ENCODE results near the gene PHF14.

The PHF14 gene

DNA sequence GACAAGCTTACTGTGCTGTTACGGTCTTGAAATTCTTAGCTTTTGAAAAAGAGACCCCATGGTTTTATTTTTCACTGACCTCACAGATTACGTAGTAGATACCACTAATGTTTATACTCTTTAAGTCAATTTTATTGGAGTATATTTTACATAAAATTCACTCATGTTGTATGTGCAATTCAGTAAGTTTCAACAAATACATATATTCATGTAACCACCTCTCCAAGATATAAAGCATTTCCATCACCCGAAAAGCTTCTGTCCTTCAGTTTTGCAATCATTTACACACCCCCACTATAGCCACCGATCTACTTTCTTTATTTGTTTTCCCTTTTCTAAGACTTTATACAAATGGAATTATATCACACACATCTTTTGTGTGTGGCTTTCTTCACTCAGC, 199.2 kb downstream of the PHF14 start:
- no peak for DNase-seq

DNA sequence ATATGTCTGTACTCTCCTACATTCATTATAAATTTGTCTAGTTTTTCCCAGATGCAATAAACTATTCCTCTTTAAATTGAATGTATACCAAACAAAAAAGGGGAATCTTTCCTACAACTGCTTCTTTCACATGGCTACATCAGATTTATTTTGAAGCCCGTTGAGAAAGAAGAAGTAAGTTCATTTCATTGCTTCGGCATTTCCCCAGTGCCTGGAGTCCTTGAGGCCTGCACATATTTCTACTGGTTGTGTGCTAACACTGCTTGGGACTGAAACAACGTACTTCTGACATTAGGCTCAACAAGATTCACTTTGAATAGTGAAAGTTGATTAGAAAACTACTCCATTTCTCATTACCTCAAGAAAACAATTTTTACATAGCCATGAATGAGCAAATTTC, 201.7 kb downstream of the PHF14 start:
- no peak for DNase-seq

DNA sequence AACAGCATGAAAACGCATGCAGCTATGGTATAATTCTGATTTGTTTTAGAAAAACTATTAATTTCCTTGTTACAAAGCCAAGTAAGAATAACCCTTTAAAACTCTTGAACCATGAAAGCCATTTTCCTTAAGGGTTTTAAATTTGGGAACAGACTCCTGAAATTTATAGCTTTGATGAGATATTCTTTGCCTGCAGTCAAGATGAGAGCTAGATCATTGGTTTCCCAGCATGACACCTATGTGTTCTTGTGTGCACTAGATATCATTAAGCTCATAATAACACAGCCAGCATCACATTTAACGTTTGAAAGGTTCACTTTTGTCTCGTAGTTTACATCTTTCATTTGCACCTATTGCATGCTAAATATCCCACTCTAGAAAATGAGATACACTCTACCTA, 202.2 kb downstream of the PHF14 start:
- no peak for DNase-seq

- no peak for DNase-seq
Observed at GRCh38 chr7:11176985-11177555, 203.4 kb downstream of the PHF14 start.

- no peak for DNase-seq
Observed at GRCh38 chr7:11177793-11178192, 204.1 kb downstream of the PHF14 start.

- no peak for DNase-seq
Observed at GRCh38 chr7:11181590-11181989, 207.9 kb downstream of the PHF14 start.

DNA sequence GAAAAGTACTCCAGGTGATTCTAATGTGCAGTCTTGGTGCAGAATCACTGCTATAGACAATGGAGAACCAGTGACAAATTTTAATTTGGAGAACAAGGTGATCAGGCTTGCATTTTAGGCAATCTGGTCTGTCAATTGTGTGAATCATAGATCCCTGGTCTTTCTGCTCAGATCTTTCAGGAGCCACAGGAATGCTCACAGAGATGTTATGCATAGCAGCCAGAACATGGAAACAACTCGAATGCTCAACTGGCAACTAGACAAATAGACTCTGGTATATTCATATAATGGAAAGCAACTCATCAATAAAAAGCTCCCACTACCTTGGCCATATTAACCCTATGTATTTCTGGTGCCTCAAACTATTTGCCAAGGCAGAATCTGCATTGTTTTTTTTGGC, 209.1 kb downstream of the PHF14 start:
- no peak for DNase-seq

DNA sequence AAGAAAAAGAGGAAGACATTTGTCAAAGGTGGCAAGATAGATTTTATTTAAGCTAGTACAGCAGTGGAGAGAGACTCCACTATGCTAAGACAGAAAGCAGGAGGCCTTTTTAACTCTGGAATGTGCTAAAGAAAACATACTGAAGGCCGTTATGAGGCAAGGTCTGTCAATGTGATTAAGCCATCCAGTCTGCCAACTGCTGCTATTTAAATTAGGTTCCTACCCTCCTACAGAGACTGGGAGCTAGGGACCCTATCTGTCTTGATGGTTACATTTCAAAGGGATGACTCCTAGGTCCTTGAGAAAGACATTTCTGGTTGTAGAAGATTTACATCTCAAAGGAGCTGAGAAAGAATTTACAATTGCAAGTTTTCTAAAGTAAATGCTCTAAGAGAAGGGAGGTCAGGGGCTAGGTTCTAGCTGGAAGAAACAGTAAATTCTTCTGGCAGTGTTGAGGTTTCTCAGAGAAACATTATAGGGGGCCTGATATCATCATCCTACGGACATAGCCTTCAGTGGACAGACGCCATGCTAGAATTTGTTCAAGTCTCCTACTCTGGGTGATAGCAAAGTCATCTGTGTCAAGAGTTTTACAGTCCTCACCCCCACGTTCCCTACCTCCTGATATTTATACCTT, 211.6 kb downstream of the PHF14 start:
- DNase-seq = no peak

- DNase-seq = no peak
Observed at GRCh38 chr7:11188529-11189310, 215.0 kb downstream of the PHF14 start.

DNA sequence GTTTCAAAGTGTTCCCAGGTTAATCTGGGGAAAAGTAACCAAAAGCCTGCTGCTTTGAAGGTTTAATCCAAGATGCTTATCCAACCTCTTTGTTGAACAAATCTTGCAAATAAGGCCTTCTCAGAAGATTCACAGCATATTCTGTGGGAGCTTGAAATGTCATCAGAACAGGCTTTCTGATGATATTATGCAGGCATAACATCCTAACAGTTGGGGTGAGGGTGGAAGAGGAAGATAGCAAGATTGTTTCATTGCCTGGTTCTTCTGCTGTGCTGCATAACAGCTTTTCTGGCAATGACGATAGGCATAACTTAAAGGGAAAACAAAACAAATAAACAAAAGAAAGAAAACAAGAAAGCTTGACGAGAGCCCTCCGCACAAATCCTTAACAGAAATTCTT, 217.4 kb downstream of the PHF14 start:
- no peak for DNase-seq

DNA sequence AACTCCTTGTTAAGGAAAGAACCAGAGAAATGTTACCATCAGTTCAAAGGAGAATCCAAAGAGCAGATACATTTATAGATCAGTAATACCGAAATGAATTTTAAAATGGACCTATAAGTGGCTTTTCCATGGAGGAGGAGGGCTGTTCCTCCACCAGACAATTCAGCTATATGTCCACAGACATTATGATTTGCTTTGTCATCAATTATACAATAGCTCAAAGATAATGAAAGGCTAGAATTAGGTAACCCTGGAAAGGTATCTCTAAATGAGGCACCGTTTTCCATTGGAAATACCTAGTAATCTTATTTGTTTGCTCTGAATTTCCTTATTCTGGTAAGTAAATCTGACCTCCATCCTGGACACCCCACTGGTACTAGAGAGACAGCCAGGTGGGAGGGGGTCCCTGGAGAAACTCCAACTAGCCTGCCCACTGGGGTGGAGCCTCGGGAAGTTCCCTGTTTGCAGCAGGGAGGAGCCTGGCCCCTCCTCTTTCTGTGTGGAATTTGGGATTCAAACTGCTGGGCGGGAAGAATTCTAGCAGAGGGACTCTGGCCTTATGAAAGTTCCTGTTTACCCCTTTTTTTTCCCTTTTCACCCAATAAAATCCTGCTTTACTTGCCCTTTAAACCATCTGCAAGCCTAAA, 218.0 kb downstream of the PHF14 start:
- DNase-seq = no peak

GRCh38 chr7:11192506-11192905, 218.8 kb downstream of the PHF14 start:
- DNase-seq = no peak

DNA sequence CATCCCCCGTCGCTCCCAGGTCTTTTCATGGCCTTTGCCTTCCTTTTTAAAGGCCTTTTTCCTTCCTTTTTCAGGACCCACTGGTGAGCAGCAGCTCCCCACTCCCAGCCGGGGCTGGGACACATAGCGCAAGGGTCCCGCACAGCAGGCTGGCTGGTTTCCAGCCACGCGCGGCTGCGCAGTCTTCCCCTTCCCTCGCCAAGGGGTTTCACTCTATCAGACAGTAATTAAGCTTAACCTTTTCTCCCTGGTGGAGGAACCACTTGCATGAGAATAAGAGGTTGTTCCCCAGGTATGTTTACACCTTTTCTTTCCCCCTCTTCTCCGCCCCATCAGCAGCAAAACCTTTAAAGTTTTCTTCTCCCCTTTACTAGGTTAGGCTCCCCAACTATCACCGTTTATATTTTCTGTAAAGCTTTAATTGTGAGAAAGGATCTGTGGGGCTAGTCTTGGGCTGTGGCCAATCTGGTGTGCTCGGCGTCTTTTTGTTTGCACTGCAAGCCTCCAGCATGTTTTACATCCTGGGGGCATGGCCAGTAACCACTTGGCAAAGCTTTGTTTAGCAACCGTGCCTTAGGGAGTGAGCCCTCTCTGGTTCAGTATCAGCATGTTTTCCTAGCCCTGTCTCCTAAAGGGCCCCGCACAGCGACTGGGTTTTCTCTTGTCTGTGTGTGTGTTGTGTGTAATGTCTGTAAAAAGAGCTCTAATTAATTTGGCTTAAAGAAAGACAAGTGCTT, 219.6 kb downstream of the PHF14 start:
- no peak for DNase-seq

DNA sequence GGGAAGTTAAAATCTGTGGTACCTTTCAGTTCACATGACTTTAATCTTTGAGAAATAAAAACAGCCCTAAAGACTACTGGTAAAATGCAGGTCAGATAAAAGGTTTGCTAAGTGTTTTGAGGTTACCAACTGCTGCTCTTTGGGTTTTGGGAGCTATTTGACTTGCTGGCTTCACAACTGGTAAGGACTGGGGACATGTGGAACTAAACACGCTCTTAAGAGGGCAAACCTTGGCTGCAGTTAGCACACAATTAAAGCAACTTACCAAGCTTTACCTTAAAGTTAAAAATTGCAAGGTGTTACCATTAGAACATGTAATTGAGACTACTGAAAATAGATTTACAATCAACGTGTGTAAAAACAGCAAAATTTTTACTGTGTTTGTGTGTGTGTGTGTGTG, 220.2 kb downstream of the PHF14 start:
- no peak for DNase-seq

GRCh38 chr7:11194492-11194891, 220.8 kb downstream of the PHF14 start:
- no peak for DNase-seq

GRCh38 chr7:11195502-11195901, 221.8 kb downstream of the PHF14 start:
- DNase-seq = no peak

GRCh38 chr7:11196143-11196542, 222.5 kb downstream of the PHF14 start:
- DNase-seq = no peak

DNA sequence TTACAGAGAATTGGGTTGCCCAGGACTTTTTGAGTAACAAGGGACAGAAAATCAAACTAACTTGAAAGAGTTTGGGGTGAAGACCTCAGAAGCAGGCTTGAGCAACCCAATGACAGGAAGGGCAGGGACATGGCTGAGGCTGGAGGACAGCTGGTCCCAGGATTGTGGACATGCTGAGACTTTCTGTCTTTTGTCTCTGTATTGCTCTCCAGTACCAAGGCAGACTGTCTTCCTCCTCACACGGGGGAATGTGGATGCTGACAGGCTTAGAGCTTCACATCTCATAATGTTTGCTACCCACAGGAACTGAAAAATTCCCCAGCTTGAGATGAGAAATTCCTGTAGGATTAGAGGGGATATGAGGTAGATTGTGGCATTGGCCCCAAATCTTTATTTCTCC, 229.6 kb downstream of the PHF14 start:
- no peak for DNase-seq

DNA sequence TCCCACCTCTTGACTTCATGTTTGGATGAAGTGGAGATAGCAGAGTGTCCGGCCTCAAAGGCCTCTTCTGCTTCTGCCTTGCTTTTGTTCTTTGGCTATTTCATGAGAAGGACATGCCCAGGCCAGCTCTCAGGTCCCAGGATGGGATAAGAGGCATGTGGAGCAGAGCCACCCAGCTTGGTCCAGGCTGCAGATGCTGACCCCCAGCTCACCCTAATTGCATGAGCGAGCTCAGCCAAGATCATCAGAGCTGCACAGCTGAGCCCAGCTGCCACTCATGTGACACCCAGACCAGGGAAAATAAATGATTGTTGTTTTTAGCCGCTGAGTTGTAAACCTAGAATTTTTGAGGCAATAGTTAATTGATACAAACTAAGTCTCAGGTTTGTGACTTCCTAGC, 230.0 kb downstream of the PHF14 start:
- DNase-seq = no peak

- DNase-seq = no peak
Observed at GRCh38 chr7:11206177-11206899, 232.7 kb downstream of the PHF14 start.

GRCh38 chr7:11207565-11207964, 233.9 kb downstream of the PHF14 start:
- DNase-seq = no peak

GRCh38 chr7:11208883-11209465, 235.3 kb downstream of the PHF14 start:
- no peak for DNase-seq

Data from central memory CD4-positive, alpha-beta T cell (primary cell).